ENCODE data around the gene SHISAL1.

Gene SHISAL1

DNA sequence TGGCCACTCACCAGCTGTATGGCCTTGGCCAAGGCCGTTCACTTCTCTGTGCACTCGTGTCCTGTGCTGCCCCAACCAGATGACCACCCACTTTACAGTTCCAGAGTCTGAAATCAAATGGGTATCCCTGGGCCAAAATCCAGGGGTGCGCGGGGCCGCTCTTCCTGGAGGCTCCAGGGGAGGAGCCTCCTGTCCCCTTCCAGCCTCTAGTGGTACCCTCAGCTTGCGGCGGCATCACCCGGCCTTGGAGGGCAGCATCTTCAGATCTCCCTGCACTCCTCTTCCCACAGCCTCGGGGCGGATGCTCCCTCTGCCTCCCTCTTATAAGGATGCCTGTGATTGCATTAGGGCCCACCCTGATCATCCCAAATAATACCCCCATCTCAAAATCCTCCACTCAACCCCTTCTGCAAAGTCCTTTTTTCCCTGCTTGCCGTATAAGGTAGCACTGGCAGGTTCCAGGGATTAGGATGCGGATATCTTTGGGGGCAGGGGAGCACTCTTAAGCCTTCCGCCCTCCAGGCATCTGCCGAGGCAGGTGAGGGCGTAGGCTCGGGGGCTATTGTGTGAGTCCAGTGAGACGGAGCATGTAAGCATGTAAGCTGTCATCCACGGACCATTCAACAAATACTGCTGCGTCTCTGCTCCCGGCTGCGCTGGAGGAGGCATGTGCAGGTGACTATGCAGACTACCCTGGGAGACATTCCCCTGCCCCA is 24.4 kb upstream of the SHISAL1 start:
- Mint-ChIP-seq H3K27ac (no peak overlapping the region), H3K27me3 (peaks cover 1% of the 10 kb centered on the region), H3K36me3 (ENCODE audit: low read depth) (no peaks in the 10 kb centered on the region), H3K4me1 (ENCODE audit: low read depth) (peaks cover 2% of the 10 kb centered on the region), H3K9me3 (no peaks in the 10 kb centered on the region), H3K4me3 (no peak overlapping the region)
- intact Hi-C loops (cut with micrococcal nuclease), result no loop called here

DNA sequence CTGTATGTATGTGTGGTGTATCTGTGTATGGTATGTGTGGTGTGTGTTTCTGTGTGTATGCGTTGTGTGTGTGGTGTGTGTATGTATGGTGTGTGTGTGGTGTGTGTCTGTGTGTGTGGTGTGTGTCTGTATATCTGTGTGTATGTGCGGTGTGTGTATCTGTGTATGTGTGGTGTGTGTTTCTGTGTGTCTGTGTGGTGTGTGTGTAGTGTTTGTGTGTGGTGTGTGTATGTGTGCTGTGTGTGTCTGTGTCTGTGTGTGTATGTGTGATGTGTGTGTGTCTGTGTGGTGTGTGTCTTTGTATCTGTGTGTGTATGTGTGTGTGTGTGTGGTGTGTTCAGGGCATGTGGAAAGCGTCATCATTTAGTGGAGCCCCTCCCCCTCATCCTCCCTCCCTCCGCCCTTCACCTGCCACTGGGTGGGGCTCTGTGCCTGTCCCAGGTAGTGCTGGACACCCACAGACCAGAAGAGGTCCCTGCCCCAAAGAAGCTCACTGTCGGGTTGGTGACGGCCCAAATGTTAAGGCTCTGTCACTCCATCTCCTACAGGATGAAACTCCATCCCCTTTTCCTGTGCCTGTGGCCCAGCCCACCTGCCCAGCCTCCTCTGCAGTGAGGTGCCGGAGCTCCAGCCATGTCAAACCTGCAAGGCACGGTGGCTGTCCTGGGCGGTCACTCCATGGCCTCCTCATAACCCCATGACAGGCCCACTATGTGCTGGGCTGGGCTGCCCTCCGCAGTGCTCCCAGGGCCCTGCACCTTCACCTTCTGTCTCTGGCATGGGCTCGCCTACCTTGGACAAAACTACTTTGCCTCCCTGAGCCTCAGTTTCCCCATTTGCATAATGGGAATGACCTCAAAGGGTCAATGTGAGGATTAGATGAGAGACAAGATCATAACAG is 23.4 kb upstream of the SHISAL1 start:
- H3K27ac Mint-ChIP-seq, result no peak overlapping the region
- H3K4me3 Mint-ChIP-seq, result no peak overlapping the region
- H3K36me3 Mint-ChIP-seq (ENCODE audit: low read depth), result no peaks in the 10 kb centered on the region
- intact Hi-C loops (cut with micrococcal nuclease), result no loop called here
- H3K9me3 Mint-ChIP-seq, result no peaks in the 10 kb centered on the region
- H3K27me3 Mint-ChIP-seq, result peaks cover 1% of the 10 kb centered on the region
- peaks cover 6% of the 10 kb centered on the region for H3K4me1 Mint-ChIP-seq (ENCODE audit: low read depth)

DNA sequence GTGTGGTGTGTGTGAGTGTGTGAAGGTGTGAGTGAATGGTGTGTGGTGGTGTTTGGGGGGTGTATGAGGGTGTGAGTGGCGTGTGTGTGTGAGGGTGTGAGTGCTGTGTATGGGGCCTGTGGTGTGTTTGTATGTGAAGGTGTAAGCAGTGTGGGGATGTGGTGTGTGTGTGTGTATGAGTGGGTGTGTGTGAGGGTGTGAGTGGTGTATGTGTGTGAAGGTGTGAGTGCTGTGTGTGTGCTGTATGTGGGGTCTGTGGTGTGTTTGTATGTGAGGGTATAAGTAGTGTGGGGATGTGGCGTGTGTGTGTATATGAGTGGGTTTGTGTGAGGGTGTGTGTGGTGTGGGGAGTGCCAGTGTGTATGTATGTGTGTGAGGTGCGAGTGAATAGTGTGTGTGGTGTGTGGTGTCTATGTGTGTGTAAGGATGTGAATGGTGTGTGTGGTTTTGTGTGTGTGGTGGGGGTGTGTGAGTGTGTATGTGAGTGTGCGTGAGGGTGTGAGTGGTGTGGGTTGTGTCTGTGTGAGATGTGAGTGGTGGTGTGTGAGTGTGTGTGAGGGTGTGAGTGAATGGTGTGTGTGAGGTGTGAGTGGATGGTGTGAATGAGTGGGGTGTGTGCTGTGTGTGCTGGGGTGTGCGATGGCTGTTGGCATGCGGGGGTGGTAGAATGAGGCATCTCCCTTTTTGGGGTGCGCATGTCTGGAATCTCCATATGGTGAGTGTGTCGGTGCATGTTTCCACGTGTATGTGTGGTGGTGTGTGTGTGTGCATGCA is 22.5 kb upstream of the SHISAL1 start:
- Mint-ChIP-seq H3K27ac (no peak overlapping the region), H3K27me3 (peaks cover 6% of the 10 kb centered on the region), H3K36me3 (ENCODE audit: low read depth) (no peaks in the 10 kb centered on the region), H3K4me3 (no peak overlapping the region), H3K9me3 (no peaks in the 10 kb centered on the region), H3K4me1 (ENCODE audit: low read depth) (peaks cover 6% of the 10 kb centered on the region)
- intact Hi-C loops (cut with micrococcal nuclease), result no loop called here

DNA sequence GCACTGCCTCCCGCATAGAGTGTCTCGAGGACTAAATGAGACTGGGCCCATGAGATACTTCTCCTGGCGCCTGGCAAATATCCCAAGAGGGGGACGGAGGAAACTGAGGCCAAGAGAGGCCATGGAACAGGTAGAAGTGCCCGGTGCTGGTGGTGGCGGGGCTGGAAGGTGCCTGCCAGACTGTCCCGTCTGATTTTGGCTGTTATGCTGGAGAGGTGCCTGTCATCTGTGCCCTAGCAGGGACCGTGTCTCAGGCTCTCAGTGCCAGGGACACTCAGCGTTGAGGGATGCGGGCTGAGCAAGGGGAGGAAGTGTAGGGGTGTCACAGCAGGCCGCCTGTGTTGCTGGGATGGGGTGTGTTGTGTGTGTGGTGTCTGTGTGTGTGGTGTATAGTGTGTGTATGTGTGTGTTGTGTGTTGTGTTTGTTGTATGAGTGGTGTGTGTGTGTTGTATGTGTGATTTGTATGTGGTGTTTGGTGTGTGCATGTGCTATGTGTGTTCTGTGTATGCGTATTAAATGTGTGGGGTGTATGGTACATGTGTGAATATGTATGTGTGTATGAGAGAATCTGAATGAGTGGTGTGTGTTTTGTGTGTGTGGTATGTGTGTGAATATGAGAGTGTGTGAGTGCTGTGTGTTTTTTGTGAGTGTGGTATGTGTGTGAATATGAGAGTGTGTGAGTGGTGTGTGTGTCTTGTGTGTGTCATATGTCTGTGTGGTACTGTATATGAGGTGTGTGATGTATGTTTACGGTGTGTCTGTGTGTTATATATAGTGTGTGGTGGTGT is 21.3 kb upstream of the SHISAL1 start:
- no peak overlapping the region for H3K27ac Mint-ChIP-seq
- H3K4me1 Mint-ChIP-seq (ENCODE audit: low read depth), result peaks cover 12% of the 10 kb centered on the region
- intact Hi-C loops (cut with micrococcal nuclease), result no loop called here
- H3K4me3 Mint-ChIP-seq, result no peak overlapping the region
- no peaks in the 10 kb centered on the region for H3K36me3 Mint-ChIP-seq (ENCODE audit: low read depth)
- no peaks in the 10 kb centered on the region for H3K9me3 Mint-ChIP-seq
- H3K27me3 Mint-ChIP-seq, result peaks cover 17% of the 10 kb centered on the region

DNA sequence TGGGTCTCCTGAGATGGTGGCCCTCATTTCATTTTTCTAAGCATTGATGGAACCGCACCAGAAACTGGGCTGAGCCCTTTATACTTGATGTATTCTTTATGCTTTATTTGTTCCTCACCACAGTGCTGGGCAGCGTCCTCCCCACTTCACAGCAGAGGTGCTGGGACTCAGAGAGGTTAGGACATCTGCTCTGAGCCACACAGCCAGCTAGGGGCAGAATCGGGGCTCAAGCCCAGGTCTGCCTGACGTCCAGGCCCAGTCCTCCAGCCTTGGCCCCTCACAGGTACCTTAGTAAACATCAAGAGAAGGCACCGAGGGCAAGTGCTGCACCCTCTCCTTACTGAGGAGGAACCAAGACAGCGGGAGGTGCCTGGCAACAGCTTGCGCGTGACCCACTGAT is 20.2 kb upstream of the SHISAL1 start:
- Mint-ChIP-seq H3K36me3 (ENCODE audit: low read depth) (no peaks in the 10 kb centered on the region), H3K9me3 (no peaks in the 10 kb centered on the region), H3K27me3 (peaks cover 26% of the 10 kb centered on the region), H3K4me1 (ENCODE audit: low read depth) (peaks cover 17% of the 10 kb centered on the region), H3K4me3 (no peak overlapping the region), H3K27ac (no peak overlapping the region)
- intact Hi-C loops (cut with micrococcal nuclease), result no loop called here

DNA sequence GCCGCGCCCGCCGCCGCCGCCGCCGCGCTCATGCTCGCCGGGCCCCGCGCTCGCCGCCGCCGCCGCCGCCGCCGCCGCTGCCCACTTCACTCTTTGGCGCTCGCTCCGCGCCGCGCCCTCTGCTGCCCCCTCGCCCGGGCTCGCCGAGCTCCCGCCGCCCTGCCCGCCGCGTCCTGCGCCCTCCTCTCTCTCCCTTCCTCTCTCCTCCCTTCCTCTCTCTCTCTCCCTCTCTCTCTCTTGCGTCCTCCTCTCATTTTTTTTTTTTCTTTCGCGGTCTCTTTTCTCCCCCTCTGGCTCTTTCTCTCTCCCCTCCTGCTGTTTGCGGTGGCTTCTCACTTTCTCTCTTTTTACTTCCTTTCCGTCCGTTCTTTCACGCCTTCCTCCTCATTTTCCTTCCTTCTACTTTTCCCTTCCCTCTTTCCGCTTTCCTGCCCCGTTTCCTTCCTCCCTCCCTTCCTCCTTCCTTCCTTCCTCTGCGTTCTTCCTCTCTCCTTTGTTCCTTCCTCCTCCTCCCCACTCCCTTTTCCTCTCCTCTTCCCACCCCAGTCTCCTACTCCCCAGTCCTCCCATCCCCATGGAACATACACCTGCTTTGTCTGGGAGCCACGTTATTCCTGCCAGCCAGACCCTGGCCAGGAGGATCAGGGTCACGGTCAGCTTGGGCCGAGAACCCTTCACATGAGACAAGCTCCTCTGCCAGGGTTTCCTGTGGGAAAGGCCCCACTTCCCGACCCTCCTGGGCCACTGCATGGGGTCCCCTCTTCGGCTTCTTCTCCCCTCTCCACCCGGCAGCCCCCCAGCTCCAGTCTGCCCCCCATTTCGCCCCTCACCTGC is 19.3 kb upstream of the SHISAL1 start:
- H3K27me3 Mint-ChIP-seq, result peaks cover 34% of the 10 kb centered on the region
- H3K4me3 Mint-ChIP-seq, result peak overlapping the region; percentile 60
- no peaks in the 10 kb centered on the region for H3K36me3 Mint-ChIP-seq (ENCODE audit: low read depth)
- no peak overlapping the region for H3K27ac Mint-ChIP-seq
- H3K4me1 Mint-ChIP-seq (ENCODE audit: low read depth), result peaks cover 17% of the 10 kb centered on the region
- no peaks in the 10 kb centered on the region for H3K9me3 Mint-ChIP-seq
- intact Hi-C loops (cut with micrococcal nuclease), result no loop called here

DNA sequence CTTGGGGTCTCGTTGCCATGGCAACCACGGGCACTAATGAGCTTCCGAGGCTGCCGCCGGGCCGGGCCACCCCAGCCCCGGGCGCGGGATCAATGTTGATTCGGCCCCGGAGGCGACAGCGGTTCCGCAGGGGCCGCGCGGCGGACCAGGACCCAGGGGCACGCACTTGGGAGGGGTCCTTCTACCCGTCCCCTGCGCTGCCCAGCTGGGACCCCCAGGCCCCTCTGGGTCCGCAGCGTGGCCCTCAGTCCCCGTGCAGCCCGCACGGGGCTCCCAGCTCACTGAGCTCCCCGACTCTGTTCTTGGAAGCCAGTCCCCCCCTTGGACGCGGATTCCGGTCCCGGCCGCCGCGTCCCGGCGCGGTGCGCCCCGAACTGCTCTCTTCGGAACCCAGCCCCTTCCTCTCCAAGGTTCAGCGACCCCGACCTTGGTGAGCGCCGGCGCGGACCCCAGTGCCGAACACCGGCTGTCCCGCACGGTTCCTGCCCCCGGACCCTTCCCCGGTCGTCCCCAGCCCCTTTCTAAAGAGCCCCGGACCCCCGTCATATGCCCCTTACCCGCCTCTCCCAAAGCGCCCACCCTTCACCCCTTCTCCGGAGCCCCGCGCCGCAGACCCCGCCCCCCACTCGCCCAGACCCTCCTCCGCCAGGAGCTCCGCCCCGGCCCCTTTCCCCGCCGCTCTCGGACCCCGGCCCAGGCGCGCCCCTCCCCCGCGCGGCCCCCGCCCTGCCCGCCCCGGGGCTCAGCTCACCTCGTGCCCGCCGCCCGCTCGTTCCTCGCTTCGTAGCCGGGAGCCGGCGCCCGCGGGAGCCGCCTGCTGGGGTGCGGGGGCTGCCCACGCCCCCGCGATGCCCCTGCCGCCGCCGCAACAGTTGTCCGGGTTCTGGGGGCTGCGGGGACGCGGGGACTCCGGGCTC is 18.3 kb upstream of the SHISAL1 start:
- no peak overlapping the region for H3K27ac Mint-ChIP-seq
- intact Hi-C loops (cut with micrococcal nuclease), result no loop called here
- no peaks in the 10 kb centered on the region for H3K9me3 Mint-ChIP-seq
- no peak overlapping the region for H3K4me3 Mint-ChIP-seq
- peaks cover 45% of the 10 kb centered on the region for H3K27me3 Mint-ChIP-seq
- H3K4me1 Mint-ChIP-seq (ENCODE audit: low read depth), result peaks cover 23% of the 10 kb centered on the region
- H3K36me3 Mint-ChIP-seq (ENCODE audit: low read depth), result no peaks in the 10 kb centered on the region

DNA sequence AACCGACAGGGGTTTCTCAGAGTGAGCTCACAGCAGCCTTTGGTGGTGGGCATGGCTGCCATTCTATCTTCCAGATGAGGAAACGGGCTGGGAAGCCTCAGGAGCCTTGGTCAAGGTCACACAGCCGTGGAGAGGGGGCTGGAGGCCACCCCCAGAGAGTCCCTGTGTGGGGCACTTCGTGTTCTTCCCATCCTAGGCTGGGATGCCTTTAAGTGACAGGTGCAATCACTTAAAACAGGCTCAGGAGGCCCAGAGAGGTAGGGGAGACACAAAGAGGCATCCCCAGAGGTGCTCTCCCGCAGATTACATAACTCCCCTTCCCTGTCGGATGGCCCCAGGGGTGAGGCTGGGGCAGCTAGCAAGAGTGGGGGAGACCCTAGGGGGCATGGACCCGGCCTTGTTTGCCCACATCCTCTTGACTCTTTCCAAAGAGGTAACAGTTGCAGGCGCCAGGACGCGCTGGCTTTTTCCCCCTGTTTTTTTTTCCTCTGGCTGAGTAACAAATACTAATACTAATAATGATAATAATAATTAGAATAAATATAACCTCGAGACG is 17.5 kb upstream of the SHISAL1 start:
- Mint-ChIP-seq H3K4me3 (no peak overlapping the region), H3K27me3 (peaks cover 51% of the 10 kb centered on the region), H3K36me3 (ENCODE audit: low read depth) (no peaks in the 10 kb centered on the region), H3K27ac (no peak overlapping the region), H3K4me1 (ENCODE audit: low read depth) (peaks cover 29% of the 10 kb centered on the region), H3K9me3 (no peaks in the 10 kb centered on the region)
- intact Hi-C loops (cut with micrococcal nuclease), result no loop called here

DNA sequence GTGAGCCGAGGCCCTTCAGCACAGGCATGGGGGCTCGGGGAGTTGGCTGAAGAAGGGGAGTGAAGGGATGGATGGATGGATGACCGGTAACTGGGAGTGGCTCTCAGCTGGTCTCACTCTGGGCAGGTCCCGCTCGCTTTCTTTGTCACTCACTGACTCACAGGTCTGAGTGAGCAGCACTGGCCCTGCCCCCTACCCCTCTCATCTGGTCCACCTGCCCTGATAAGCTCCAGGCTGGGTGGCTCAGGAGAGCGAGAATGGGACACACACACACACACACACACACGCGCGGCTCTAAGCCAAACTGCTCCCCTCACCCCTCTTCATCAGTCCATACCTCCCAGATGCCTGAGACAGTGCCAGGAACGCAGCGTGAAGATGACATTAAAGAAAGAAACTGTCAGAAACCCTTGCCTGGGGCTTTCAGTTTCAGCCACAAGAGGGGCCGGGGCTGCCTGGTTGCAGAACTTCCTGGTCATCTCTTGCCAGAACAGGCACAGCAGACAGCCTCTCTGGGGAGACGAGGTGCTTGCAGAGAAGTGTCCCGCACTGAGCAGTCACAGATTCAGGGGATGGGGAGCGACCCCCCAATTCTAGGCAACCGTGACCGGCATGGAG is 16.5 kb upstream of the SHISAL1 start:
- H3K27me3 Mint-ChIP-seq, result peaks cover 59% of the 10 kb centered on the region
- H3K27ac Mint-ChIP-seq, result no peak overlapping the region
- H3K4me1 Mint-ChIP-seq (ENCODE audit: low read depth), result peaks cover 29% of the 10 kb centered on the region
- H3K9me3 Mint-ChIP-seq, result no peaks in the 10 kb centered on the region
- no peak overlapping the region for H3K4me3 Mint-ChIP-seq
- no peaks in the 10 kb centered on the region for H3K36me3 Mint-ChIP-seq (ENCODE audit: low read depth)
- intact Hi-C loops (cut with micrococcal nuclease), result no loop called here

DNA sequence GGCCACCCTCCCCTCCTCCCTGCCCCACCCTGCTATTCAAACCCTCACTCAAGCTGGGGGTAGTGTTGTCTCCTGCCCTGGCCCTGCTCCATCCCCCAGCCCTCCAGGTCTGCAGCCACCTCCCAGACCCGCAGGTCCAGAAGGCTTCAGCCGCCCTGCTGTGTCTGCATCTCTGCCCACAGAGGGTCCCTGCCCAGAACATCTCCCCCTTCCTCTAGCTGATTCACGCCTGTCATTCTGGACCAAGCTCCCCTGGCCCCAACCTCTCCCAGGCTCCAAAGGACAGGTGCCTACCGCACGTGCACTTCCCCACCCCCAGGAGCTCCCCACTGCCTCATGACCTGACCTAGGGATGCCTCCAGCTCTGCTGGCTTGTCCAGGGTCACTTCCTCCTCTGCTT is 16.0 kb upstream of the SHISAL1 start:
- H3K4me3 Mint-ChIP-seq, result no peak overlapping the region
- H3K27ac Mint-ChIP-seq, result no peak overlapping the region
- H3K4me1 Mint-ChIP-seq (ENCODE audit: low read depth), result peaks cover 29% of the 10 kb centered on the region
- intact Hi-C loops (cut with micrococcal nuclease), result no loop called here
- no peaks in the 10 kb centered on the region for H3K36me3 Mint-ChIP-seq (ENCODE audit: low read depth)
- H3K27me3 Mint-ChIP-seq, result peaks cover 61% of the 10 kb centered on the region
- H3K9me3 Mint-ChIP-seq, result no peaks in the 10 kb centered on the region

DNA sequence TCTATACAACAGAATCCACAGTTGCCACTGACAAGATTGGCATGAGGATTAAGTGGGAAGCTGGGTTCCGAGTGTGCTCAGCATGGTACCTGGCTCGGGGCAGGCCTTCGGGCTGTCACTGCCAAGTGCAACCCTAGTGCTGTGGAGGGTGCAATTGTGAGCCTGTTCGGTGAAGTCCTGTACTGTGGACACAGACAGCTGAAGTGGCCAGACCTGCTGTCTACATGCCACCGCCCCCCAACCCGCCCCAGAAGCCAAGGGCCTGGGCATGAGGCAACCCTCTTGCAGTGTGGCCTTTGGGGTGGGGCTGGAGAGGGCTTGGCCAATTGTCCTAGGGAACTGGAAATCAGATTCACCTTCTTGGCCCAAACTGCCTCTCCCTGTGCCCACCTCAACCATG is 15.6 kb upstream of the SHISAL1 start:
- intact Hi-C loops (cut with micrococcal nuclease), result no loop called here
- Mint-ChIP-seq H3K27ac (no peak overlapping the region), H3K4me1 (ENCODE audit: low read depth) (peaks cover 29% of the 10 kb centered on the region), H3K36me3 (ENCODE audit: low read depth) (no peaks in the 10 kb centered on the region), H3K4me3 (no peak overlapping the region), H3K27me3 (peaks cover 65% of the 10 kb centered on the region), H3K9me3 (peaks cover 2% of the 10 kb centered on the region)
